Transverse colon (tissue), 3 donors: Measurements from ENCODE around the gene PARVA.

Experiments
- CTCF ChIP-seq, 5 experiments: fragments of 200-600 bp in 3 of 5; fragments of 450-650 bp in 2 of 5; sonication (generic) in 3 of 5; IDR thresholded peaks; 1 replicate in 2 of 5; 2 replicates in 3 of 5; pipeline ENCODE4 v1.5.1; 2016 to 2017; ENCODE audit warnings: antibody characterized with exemption in 5 of 5, inconsistent platforms in 3 of 5, mild to moderate bottlenecking in 2 of 5, moderate library complexity in 1 of 5
- POLR2A ChIP-seq: fragments of 450-650 bp; IDR thresholded peaks from one replicate; pipeline ENCODE4 v1.6.1; 2016; ENCODE audit warnings: antibody characterized with exemption, mild to moderate bottlenecking, moderate library complexity

DNA sequence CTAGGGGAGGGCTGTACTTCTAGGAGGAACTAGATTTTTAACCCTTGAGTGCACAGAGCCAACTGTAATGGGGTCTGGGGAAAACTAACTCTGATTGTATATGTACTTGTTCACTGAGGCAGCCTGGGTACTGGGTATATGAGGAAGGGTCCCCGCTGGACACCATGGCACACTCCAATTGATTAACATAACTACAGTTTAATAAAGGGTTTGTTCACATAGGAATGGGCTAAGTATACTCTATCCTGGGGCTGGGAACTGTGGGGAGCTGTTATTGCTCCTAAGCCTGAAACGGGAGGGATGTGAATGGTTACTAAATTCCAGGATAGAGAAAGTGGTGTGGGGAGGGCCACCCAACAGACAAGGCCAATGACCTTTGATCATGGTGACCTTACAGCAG lies 67.6 kb downstream of the PARVA start:
- no peak for TF ChIP-seq CTCF (IDR thresholded peaks at IDR 0.05)
- TF ChIP-seq POLR2A = no peak
